Left ventricle myocardium inferior (tissue), 1 donor: ENCODE measurements around the gene HAUS8. TPM values are rescaled to one million over a fixed set of nuclear protein-coding genes. Genes with fewer than 3 reads are reported as not detected.
A peak's percentile ranks its signal among the peaks of the same experiment; 100 is the strongest.

Experiments used
- DNase-seq: peaks from one replicate; pipeline ENCODE4 v3.0.0-alpha.2; 2020
- H3K27ac ChIP-seq: fragments of 200-600 bp; replicated peaks from 2 replicates; pipeline ENCODE4 v1.8.0; 2021
- H3K27me3 ChIP-seq: fragments of 200-600 bp; 2 replicates; pipeline ENCODE4 v1.8.0; 2021; ENCODE audit warnings: low read depth
- H3K36me3 ChIP-seq: fragments of 200-600 bp; 2 replicates; pipeline ENCODE4 v1.8.0; 2021
- H3K4me1 ChIP-seq: fragments of 200-600 bp; 2 replicates; pipeline ENCODE4 v1.8.0; 2021
- H3K4me3 ChIP-seq: fragments of 200-600 bp; 2 replicates; pipeline ENCODE4 v1.8.0; 2021; ENCODE audit warnings: mild to moderate bottlenecking, moderate library complexity
- H3K9me3 ChIP-seq: fragments of 200-600 bp; replicated peaks from 2 replicates; pipeline ENCODE4 v1.8.0; 2021
- intact Hi-C: fragments of 100-400 bp; cut with micrococcal nuclease; formaldehyde crosslinking; loops from one replicate; pipeline ENCODE4 v1.11.0; 2022
- total RNA-seq: library from RNA; stranded (reverse); fragmentation: NEBNext Ultra II Directional; extraction: Animal tissue kit (Norgen Biotek cat#: 25700); gene quantifications from one replicate; pipeline ENCODE4 v1.2.1, GENCODE V29; 2021
- TF ChIP-seq, protein P1 (sequence below): fragments of 200-600 bp; IDR thresholded peaks from 2 replicates; pipeline ENCODE4 v1.8.0; 2021; ENCODE audit warnings: antibody characterized with exemption, mild to moderate bottlenecking, borderline replicate concordance
- donor health status: DM: no; HTN: yes; CAD: no; lungs with severe emphysema.

The HAUS8 gene
- total RNA-seq, 1 donor from 2014 or later: 3.5 TPM

DNA sequence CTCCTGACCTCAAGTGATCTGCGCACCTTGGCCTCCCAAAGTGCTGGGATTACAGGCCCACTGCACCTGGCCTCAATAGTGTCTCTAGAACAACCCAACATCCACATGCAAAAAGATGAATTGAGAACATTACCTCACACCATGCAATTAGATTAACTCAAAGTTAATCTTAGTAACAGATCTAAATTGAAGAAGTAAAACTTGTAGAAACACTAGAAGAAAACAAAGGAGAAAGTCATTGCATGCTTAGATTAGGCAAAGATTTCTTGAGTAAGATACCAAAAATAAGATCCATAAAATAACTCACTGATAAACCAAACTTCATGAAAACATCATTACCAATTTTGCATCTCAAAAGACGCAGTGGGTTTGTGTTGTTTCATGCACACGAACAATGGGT lies 51.4 kb downstream of the HAUS8 start:
- Histone ChIP-seq H3K27ac (no peak overlapping the region), H3K36me3 (peaks cover 12% of the 10 kb centered on the region), H3K4me1 (peaks cover 20% of the 10 kb centered on the region), H3K4me3 (no peak overlapping the region), H3K27me3 (peaks cover 62% of the 10 kb centered on the region), H3K9me3 (peaks cover 26% of the 10 kb centered on the region)
- intact Hi-C loops: no loop called here
- no peak for DNase-seq
- TF ChIP-seq, protein P1, sequence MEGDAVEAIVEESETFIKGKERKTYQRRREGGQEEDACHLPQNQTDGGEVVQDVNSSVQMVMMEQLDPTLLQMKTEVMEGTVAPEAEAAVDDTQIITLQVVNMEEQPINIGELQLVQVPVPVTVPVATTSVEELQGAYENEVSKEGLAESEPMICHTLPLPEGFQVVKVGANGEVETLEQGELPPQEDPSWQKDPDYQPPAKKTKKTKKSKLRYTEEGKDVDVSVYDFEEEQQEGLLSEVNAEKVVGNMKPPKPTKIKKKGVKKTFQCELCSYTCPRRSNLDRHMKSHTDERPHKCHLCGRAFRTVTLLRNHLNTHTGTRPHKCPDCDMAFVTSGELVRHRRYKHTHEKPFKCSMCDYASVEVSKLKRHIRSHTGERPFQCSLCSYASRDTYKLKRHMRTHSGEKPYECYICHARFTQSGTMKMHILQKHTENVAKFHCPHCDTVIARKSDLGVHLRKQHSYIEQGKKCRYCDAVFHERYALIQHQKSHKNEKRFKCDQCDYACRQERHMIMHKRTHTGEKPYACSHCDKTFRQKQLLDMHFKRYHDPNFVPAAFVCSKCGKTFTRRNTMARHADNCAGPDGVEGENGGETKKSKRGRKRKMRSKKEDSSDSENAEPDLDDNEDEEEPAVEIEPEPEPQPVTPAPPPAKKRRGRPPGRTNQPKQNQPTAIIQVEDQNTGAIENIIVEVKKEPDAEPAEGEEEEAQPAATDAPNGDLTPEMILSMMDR: no peak

DNA sequence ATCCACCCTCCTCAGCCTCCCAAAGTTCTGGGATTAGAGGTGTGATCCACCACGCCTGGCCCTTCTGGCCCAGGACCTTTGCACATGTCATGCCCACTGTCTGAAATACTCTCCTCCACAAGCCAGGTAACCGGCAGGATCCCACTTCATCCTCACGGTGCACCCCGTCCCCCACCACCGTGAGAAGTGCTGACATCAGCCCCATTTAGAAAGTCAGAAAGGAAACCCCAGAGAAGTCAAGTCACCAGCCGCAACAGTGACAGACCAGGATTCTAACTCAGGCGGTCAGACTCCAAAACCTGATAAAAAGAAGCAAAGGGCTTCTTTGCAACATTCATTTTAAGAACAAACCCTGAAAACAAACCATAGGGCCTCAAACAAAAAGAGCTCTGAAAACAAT lies 52.5 kb downstream of the HAUS8 start:
- H3K36me3 ChIP-seq: peaks cover 12% of the 10 kb centered on the region
- TF ChIP-seq, protein P1: no peak
- peaks cover 26% of the 10 kb centered on the region for H3K9me3 ChIP-seq
- H3K4me1 ChIP-seq: peaks cover 20% of the 10 kb centered on the region
- peaks cover 52% of the 10 kb centered on the region for H3K27me3 ChIP-seq
- H3K4me3 ChIP-seq: no peak overlapping the region
- DNase-seq: no peak
- peak overlapping the region; percentile 9 for H3K27ac ChIP-seq
- intact Hi-C loops: no loop called here

DNA sequence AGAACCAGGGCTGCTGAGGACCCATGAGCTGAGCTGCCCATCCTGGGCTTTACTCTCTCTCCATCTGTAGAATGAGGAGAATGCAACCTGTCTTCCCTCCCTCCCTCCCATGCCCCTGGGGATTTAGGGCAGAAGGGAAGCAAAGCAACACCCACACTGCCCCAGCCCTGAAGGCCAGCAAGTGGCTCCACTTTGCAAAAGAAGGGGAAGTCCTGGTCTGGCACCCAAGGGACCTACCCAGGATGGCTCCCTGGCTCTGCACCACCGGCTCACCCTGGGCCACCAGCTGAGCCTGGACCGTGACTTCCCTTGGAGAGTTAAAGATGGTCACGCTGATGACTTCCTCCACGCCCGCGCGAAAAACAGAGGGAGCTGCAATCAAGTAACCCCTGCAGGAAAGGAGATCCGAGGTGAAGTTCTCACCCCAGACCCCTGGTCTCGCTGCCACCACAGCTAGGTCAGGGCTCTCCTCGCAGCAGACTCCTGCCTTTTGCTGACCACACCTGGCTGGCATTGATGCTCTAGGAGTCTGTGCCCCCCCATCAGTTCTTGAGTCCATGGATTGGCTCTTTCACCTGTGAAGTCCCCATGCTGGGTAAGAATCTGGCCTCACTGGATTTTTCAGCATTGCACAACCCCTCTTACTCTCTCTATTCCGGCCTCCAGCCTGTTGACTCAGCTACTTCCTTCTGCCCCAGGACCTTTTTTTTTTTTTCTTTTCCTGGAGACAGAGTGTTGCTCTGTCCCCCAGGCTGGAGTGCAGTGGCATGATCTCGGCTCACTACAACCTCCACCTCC lies 53.3 kb downstream of the HAUS8 start:
- peaks cover 26% of the 10 kb centered on the region for H3K9me3 ChIP-seq
- DNase-seq: no peak
- TF ChIP-seq, protein P1: no peak
- H3K27me3 ChIP-seq: peaks cover 44% of the 10 kb centered on the region
- H3K36me3 ChIP-seq: peaks cover 12% of the 10 kb centered on the region
- no peak overlapping the region for H3K4me3 ChIP-seq
- peaks cover 20% of the 10 kb centered on the region for H3K4me1 ChIP-seq
- H3K27ac ChIP-seq: peak overlapping the region; percentile 9
- intact Hi-C loops: no loop called here

DNA sequence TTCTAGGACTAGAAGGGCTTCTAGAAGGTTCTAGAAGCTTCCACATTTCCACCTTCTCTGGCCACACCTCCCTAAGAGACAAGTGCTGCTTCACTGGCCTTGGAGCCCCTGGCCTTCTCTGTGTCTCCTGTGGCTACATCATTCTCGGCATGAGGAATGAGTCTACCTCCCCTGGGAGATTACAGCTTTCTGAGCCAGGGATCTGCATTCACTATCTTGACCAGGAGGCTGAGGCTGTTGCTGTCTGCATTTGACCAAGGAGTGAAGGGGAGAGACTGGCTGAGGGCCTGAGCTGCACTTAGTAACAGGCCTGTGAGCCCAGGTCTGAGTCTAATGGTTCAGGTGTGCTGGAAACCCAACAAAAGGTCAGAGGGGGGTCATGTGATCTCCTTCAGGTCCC lies 53.9 kb downstream of the HAUS8 start:
- Histone ChIP-seq H3K27ac (no peak overlapping the region), H3K36me3 (peaks cover 12% of the 10 kb centered on the region), H3K4me3 (no peak overlapping the region), H3K9me3 (peaks cover 26% of the 10 kb centered on the region), H3K27me3 (peaks cover 38% of the 10 kb centered on the region), H3K4me1 (peaks cover 19% of the 10 kb centered on the region)
- TF ChIP-seq, protein P1: no peak
- no peak for DNase-seq
- intact Hi-C loops: no loop called here

DNA sequence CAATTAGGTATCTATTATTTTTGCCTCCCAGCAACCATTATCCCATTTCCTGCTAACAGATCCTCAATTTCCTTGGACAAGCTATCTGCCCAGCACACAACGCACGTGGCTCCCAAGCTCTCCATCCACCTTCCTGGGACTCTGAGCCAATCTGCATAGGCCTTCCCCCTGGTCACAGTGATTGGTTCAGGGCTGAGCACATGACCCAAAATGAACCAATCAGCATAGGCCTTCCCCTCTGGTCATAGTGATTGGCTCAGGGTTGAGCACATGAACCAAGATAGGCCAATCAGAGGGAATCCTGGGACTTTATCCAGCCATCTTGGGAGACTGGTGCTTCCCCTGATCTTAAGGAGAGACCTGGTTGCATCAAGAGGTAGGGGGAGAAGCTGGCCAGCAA lies 54.4 kb downstream of the HAUS8 start:
- H3K27me3 ChIP-seq: peaks cover 35% of the 10 kb centered on the region

More for the DNA sequence above, 54.4 kb downstream of the HAUS8 start:
- Histone ChIP-seq H3K4me1 (peaks cover 14% of the 10 kb centered on the region), H3K36me3 (peaks cover 12% of the 10 kb centered on the region), H3K4me3 (no peak overlapping the region), H3K27ac (no peak overlapping the region), H3K9me3 (peaks cover 26% of the 10 kb centered on the region)
- TF ChIP-seq, protein P1: no peak
- no peak for DNase-seq
- intact Hi-C loops: no loop called here
